ENCODE results near the gene ELMO1. TPM values are rescaled to one million over a fixed set of nuclear protein-coding genes. Genes with fewer than 3 reads are reported as not detected.

The ELMO1 gene
- total RNA-seq, 4 donors from 2014 or later, result 58.7 to 293 (median 81.0) TPM

- no peak for ATAC-seq (ENCODE audit: low FRiP score)
- TF ChIP-seq CTCF (IDR thresholded peaks at IDR 0.05), result no peak
- DNase-seq (ENCODE audit: low spot score), result no peak
Observed at GRCh38 chr7:37379546-37380277, 69.0 kb downstream of the ELMO1 start.

GRCh38 chr7:37377231-37377630 is 71.4 kb downstream of the ELMO1 start:
- ATAC-seq (ENCODE audit: low FRiP score), result no peak
- TF ChIP-seq CTCF (IDR thresholded peaks at IDR 0.05), result no peak
- no peak for DNase-seq (ENCODE audit: low spot score)

- no peak for TF ChIP-seq CTCF (IDR thresholded peaks at IDR 0.05)
- DNase-seq (ENCODE audit: low spot score), result no peak
- no peak for ATAC-seq (ENCODE audit: low FRiP score)
Observed at GRCh38 chr7:37376386-37376785, 72.3 kb downstream of the ELMO1 start.

- ATAC-seq (ENCODE audit: low FRiP score), result no peak
- TF ChIP-seq CTCF (IDR thresholded peaks at IDR 0.05), result no peak
- no peak for DNase-seq (ENCODE audit: low spot score)
Observed at GRCh38 chr7:37372750-37373149, 75.9 kb downstream of the ELMO1 start.

- ATAC-seq (ENCODE audit: low FRiP score) (no peak), DNase-seq (ENCODE audit: low spot score) (no peak)
- TF ChIP-seq CTCF (IDR thresholded peaks at IDR 0.05), result no peak
Observed at GRCh38 chr7:37371755-37372154, 76.9 kb downstream of the ELMO1 start.

- no peak for TF ChIP-seq CTCF (IDR thresholded peaks at IDR 0.05)
- no peak for ATAC-seq (ENCODE audit: low FRiP score)
- no peak for DNase-seq (ENCODE audit: low spot score)
Observed at GRCh38 chr7:37369906-37370305, 78.8 kb downstream of the ELMO1 start.

GRCh38 chr7:37368540-37368939 is 80.1 kb downstream of the ELMO1 start:
- TF ChIP-seq CTCF (IDR thresholded peaks at IDR 0.05), result no peak
- no peak for ATAC-seq (ENCODE audit: low FRiP score)
- DNase-seq (ENCODE audit: low spot score), result no peak
